ENCODE results near the gene FBLN5.

GRCh38 chr14:91920526-91920925 is 27.0 kb downstream of the FBLN5 start:
- TF ChIP-seq POLR2AphosphoS5 (IDR thresholded peaks at IDR 0.05) (no peak), EP300 (IDR thresholded peaks at IDR 0.05) (no peak)
- TF ChIP-seq, protein P1, sequence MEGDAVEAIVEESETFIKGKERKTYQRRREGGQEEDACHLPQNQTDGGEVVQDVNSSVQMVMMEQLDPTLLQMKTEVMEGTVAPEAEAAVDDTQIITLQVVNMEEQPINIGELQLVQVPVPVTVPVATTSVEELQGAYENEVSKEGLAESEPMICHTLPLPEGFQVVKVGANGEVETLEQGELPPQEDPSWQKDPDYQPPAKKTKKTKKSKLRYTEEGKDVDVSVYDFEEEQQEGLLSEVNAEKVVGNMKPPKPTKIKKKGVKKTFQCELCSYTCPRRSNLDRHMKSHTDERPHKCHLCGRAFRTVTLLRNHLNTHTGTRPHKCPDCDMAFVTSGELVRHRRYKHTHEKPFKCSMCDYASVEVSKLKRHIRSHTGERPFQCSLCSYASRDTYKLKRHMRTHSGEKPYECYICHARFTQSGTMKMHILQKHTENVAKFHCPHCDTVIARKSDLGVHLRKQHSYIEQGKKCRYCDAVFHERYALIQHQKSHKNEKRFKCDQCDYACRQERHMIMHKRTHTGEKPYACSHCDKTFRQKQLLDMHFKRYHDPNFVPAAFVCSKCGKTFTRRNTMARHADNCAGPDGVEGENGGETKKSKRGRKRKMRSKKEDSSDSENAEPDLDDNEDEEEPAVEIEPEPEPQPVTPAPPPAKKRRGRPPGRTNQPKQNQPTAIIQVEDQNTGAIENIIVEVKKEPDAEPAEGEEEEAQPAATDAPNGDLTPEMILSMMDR (IDR thresholded peaks at IDR 0.05) = no peak

Data from sigmoid colon (tissue), 4 donors.